H54 (cell line): ENCODE results near the gene SIGMAR1.

Experiments
- DNase-seq: peaks from one replicate; pipeline ENCODE4 v3.0.0; 2011; ENCODE audit warnings: low spot score, mixed read lengths; ENCODE audit not compliant: insufficient read length
- FAIRE-seq: peaks from 3 replicates; lab custom pipeline; 2011; peaks lifted over from hg19 to GRCh38; lab: Jason Lieb, UNC
- POLR2A ChIP-seq: IDR thresholded peaks from 2 replicates; pipeline ENCODE4 v1.6.1; 2011; ENCODE audit warnings: low read depth, mild to moderate bottlenecking, low read length

The SIGMAR1 gene

DNA sequence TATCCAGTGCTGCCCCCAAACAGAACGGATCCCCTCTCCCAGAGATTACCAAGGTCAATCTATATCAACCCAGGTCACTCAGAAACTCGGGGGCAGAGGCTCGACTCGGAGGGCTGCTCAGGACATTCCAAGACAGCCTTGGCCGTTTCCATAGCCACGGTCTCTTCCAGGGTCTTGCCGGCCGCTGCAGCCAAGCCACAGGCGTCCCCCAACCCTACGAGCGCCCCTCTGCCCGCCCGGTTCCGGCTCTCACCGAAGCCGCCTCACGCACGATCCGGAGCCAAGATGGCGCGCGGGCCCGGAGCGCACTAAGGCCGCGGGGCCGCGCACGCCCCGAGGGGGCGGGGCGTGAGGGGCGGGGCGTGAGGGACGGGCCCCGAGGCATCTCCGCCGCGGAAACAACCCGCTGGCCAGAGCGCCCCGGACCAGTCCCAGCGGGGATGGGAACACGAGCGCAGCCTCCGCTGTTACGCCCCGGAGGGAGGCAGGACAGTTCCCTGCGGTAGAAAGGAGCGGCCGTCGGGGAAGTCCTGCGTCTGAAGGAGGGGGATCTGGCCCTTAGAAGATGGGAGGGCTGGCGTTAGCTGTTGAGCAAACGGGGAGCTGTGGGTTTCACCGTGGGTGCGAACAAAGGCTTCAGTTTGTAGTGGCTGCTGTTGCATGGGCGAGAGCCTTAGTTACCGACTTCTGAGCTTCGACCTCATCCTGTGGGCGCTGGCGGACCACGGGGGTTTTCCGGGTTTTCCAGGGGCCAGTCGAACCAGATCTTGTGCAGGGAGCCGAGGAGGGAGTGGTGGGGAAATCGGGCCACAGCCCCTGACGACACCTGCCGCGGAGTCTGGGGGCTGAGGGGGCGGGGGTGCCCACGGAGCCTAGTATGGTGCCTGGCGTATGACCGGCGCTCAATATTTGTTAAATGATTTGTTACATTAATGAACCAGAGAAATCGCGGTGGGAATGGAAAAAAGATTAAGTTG is 25.5 kb downstream of the SIGMAR1 start, which contains the start of gene RPP25L:
Gene RPP25L, minus strand, starts transcription at position 287 of the 977 bp plus-strand sequence. CDS start 801 bp downstream, outside the sequence.
- TF ChIP-seq POLR2A: peak; percentile 65
- FAIRE-seq: no peak
- peak; percentile 79 for DNase-seq

DNA sequence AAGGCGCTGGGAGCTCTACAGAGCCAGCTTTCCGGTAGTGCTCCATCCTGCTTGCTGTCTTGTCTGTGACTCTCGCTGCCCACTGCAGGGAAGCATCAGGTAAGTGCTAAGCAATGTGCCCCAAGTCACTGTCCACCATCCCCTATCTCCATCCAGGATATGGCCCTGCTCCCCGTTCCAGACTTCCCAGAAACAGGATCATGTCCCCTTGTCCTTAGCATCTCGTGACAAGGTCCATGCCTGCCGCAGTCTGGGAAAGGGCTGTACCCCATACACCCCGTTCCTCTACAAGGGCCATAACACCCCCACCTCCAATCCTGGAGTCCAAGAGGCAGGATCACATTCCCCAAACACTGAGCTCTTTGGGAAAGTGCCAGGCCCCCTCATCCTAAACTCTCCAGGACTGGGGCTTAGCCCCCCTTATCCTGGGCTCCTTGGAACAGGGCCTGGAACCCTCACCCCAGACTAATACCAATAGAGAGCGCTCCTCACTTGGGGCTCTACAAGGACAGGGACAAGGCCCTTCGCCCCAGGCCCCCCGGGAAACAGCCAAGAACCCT is 26.3 kb downstream of the SIGMAR1 start:
- DNase-seq (no peak), FAIRE-seq (no peak)
- no peak for TF ChIP-seq POLR2A

DNA sequence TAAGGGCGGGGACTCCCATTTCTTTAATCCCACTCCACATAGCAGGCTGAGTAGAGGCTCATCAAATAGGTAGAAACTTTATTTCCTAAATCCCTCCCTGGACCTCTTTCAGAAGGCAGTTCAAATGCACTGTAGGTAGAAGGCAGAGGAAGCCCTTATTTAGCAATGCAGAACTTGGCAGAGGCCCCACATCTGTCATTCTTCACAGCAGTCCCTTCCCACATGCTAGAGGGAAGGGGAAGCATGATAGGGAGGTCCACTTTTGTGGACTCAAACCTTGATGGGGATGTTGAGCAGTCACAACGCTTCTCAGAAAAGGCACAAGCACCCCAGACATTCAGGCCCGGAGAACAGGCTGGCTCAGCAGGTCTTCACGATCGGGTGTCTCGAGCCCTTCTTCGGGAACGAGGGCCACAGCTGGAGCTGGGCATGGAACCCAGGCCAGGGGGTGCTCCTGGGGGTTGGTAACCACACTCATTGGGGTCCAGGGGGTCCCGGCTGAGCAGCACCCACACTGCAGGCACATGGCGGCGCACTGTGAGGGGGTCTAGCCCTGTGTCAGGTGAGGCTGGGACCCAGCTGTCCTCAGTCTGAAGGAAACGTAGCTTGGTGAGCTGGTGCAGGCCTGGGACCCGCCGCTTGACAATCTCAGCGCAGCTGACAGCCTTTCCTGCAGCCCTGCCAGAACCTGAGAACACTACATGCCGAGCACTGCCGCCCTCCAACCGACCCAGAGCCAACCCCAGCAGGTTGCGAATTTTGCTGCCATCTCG is 27.0 kb downstream of the SIGMAR1 start:
- DNase-seq: no peak
- TF ChIP-seq POLR2A: no peak
- no peak for FAIRE-seq

DNA sequence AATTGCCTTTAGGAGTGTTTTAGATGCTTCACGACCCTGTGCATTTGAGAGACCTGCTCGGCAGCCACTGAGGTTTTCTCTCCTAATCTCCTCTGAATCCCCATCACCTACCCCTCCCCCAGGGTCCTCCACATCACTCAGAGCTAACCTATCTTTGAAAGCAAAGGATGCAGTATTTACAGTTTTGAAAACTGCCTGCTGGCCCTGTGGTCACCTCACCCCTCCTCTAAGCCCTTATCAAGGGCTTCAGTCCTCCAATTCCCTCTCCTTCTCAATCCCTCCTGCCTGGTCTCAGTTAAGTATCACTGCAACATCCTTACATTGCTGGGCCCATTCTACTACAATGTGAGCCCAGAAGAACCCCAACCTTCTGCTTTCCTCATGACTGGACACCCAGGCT is 30.3 kb downstream of the SIGMAR1 start:
- no peak for FAIRE-seq
- TF ChIP-seq POLR2A: no peak

DNA sequence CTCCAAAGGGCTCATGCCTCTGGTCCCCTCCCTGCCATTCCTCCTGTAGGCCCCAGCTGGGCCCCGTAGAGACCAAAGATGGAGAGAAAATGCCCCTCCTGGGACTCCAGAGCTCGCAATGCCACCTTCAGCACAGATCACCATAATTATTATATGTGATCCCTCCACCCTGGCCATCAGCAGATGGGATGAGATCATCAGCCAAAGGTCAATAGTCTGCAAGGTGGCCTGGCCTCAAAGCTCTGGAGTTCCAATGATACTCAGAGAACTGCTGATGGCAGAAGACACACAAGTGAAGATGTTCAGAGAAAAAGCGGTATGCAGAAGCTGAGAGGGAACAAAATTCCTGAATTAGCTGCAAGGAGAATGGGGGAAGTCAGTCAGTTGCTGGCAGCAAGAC is 30.7 kb downstream of the SIGMAR1 start:
- TF ChIP-seq POLR2A: no peak
- DNase-seq (no peak), FAIRE-seq (no peak)

More for the DNA sequence above, 30.3 kb downstream of the SIGMAR1 start:
- DNase-seq: no peak

DNA sequence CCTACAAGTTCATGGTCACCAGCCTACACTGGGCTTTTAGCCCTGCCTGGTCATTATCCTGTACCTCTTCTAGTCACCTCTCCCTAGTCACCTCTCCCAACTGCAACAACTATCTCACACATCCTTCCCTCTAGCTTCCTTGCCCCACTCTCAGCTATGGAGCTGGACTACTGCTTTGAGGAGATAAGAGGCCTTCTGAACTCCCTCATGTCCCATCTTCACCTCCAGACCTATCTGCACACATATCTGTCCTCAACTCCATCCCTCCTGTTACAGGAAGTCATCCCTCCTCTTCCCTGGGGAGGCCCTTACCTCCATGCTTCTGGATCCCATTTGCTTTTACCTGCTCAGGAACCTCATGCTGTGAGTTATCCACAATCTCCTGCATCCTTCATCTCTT is 31.4 kb downstream of the SIGMAR1 start:
- FAIRE-seq (no peak), DNase-seq (no peak)
- TF ChIP-seq POLR2A: no peak

DNA sequence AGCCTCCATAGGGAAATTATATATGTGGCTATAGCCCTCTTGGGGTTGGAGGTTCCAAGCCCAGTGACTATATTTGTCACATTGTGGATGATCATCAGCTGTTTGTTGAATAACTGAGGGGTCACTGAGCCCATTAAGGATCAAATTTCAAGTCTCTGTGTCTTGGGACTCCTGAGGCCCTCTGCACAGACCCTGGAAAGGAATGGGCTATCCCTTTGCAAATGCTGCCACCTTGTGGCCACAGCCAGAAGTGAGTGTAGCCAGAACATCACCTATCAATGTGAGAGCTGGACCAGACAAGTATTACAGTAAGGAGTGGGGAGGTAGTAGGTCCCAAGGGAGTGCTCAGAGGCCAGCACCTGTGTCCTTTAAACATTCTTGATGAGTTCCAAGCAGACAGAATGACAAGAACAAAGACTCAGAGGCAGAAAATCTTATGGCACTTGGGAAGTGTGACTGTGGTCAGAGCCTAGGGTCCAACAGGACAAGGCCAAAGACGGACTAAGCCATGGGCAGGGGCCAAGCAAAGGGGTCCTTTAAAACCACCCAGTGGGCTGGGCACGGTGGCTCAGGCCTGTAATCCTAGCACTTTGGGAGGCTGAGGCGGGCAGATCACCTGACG is 33.9 kb downstream of the SIGMAR1 start:
- FAIRE-seq: no peak
- peak; percentile 75 for DNase-seq
- TF ChIP-seq POLR2A: no peak

DNA sequence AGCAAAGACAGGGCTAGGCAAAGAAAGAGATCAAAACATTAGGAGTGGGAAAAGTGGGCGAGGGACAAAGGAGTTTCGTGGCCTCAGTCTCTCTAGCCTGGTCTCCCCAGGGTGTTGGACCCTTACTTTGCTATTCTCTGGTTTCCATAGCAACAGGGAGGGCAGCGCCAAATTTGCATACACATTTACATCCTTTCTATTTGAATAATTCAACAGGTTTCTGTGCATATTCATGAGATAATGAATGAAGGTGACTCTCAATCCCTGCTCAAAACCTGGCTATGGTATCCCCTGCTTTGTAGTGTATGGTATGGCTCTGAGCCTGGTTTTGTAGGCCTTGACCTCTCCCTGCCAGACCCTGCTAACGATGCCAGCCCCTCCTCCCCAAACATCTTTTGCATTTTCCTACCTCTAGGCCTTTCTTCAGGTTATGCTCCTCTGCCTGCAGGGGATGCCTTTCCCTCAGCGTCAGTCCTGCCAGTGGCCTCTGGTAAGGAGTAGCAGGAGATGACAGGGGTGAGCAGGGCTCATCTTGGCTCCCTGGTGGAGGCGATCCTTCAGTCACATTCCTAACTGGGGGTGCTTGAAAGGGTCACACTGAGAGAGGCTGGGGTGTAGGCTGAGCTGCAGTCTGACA is 35.5 kb downstream of the SIGMAR1 start:
- FAIRE-seq (no peak), DNase-seq (no peak)
- TF ChIP-seq POLR2A: no peak

DNA sequence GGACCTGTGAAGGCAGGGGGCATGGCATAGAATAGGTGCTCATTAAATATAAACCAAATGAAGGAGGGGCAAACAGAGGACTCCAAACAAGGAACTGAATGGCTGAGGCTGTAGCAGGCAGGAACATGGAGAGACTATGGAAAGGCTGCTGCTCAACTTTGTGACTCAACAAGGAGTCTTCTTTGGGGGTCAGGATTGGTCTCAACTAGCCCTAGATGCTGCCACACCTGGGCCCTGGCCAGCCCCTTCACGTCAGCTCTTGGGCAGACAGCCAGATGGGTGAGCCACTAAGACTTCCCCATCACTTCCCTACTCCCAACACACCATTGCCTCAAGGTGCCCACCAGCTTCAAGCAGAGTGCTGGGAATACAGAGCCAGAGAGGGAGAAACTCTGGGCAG is 36.7 kb downstream of the SIGMAR1 start:
- DNase-seq: no peak
- no peak for TF ChIP-seq POLR2A
- FAIRE-seq: no peak

DNA sequence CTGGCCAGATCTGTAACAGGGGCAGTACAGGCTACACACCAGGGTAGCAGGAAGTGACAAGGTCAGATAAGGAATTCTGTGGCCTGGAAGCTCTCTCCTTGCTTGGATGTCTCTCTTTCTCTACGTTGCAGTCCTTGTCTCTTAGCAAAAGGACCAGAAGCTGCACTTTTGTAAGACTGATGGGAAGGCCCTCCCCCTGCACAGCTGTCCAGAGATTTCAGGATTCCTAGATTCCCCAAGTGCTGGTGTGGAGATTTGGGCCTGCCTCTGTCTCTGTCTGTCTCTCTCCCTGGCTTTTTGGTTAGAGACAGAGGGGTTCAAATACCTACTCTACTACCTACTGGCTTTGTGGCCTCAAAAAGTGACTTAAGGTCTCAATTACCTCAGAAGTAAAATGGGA is 38.0 kb downstream of the SIGMAR1 start:
- no peak for DNase-seq
- TF ChIP-seq POLR2A: no peak
- no peak for FAIRE-seq

DNA sequence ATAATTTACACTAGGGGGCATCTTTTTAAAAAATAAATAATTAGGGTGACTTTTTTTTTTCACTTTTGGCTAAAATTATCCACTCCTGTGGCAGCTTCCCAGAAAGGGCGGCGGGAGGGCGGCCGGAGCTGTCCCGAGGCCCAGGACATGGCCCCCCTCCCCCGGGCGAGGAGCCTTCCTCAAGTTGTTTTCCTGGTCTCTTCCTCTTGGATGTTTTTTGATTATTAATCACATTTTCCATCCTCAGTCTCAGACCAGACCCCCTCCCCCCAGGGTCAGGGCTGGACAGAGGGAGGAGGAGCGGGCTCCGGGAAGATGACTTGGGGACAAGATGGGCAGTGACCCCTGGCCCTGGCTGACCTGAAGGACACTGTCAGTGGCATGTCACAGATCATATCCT is 43.4 kb downstream of the SIGMAR1 start:
- DNase-seq (no peak), FAIRE-seq (no peak)
- no peak for TF ChIP-seq POLR2A

DNA sequence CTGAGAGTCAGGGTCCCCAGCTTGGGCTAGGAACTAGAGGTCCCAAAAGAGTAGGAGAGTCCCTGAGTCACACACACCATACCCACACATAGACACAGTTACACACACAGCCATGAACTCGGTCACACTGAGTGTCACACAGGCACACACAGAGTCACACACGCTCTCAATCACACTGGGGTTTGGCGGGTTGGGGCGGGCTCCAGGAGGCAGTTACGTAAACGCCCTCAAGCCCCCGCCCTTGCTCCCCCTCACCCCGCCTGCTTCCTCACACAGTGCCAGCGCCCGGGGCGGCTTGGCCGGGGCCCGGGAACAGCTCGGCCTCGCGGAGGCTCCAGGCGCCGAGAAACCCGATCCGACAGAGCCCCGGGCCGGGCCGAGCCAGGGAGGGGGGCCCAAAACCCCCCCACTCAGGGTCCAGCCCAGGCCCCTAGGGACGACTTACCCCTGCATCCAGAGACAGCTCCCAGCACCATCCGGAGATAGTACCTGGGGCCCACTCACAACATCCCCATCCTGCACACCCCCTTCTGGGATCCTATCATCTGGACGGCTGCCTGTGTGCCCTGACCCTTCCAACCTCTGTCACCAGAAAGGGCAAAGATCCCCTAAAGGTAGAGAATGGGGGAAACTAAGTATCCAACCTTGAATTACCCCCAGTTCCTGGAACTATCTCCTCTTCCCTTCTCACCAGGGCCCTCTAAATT is 44.5 kb downstream of the SIGMAR1 start:
- no peak for FAIRE-seq
- no peak for TF ChIP-seq POLR2A

More for the DNA sequence above, 44.5 kb downstream of the SIGMAR1 start:
- no peak for DNase-seq
